GM12878 (cell line): Measurements from ENCODE around the gene PPP1R1C.
"Not testable (repeated sequence)": the region's sequence is repeated elsewhere in the genome, so short reads cannot be mapped to it uniquely, and the experiment has no call there.

Source experiments
- EZH2 ChIP-seq: IDR thresholded peaks from 2 replicates; pipeline ENCODE4 v1.6.1; 2012; ENCODE audit warnings: low read depth, mild to moderate bottlenecking, control low read depth, inconsistent platforms, low read length, borderline replicate concordance; ENCODE audit not compliant: control insufficient read depth
- MYC ChIP-seq: IDR thresholded peaks from 2 replicates; pipeline ENCODE4 v1.6.1; 2011; ENCODE audit warnings: mild to moderate bottlenecking, low read length, moderate library complexity, inconsistent platforms; ENCODE audit not compliant: insufficient read depth, insufficient replicate concordance, insufficient read length, severe bottlenecking
- NFYB ChIP-seq: IDR thresholded peaks from 2 replicates; pipeline ENCODE4 v1.6.1; 2011; ENCODE audit warnings: low read depth, mild to moderate bottlenecking, low read length, improper control_type of control experiment, moderate library complexity; ENCODE audit not compliant: insufficient read depth
- RAD51 ChIP-seq: fragments of 450-650 bp; IDR thresholded peaks from 2 replicates; pipeline ENCODE4 v1.6.1; 2016; ENCODE audit warnings: moderate library complexity, mild to moderate bottlenecking, inconsistent platforms
- RFX5 ChIP-seq: IDR thresholded peaks from 2 replicates; pipeline ENCODE4 v1.6.1; 2011; ENCODE audit warnings: low read depth, low read length, improper control_type of control experiment
- SPI1 ChIP-seq: IDR thresholded peaks from 2 replicates; pipeline ENCODE4 v1.6.1; 2011; ENCODE audit warnings: low read depth, mild to moderate bottlenecking, low read length, moderate library complexity, borderline replicate concordance; ENCODE audit not compliant: insufficient read depth
- TCF7 ChIP-seq: IDR thresholded peaks from 2 replicates; pipeline ENCODE4 v1.6.1; 2014; ENCODE audit warnings: antibody characterized with exemption, borderline replicate concordance
- TF ChIP-seq, protein P1 (sequence below), 3 experiments: IDR thresholded peaks in 2 of 3; conservative IDR thresholded peaks in 1 of 3; 2 replicates each; pipeline ENCODE4 v1.5.1; 2011; ENCODE audit warnings: low read depth in 3 of 3, low read length in 3 of 3, mild to moderate bottlenecking in 3 of 3, control low read depth in 2 of 3, moderate library complexity in 2 of 3, inconsistent platforms in 1 of 3, mixed read lengths in 1 of 3; ENCODE audit not compliant: control insufficient read depth in 2 of 3, insufficient read depth in 1 of 3; ENCODE audit errors: extremely low read depth in 1 of 3
- TF ChIP-seq, protein P2 (sequence below): fragments of 150-350 bp; IDR thresholded peaks from 2 replicates; pipeline ENCODE4 v1.6.1; 2016; ENCODE audit warnings: low read depth, low read length

GRCh38 chr2:181955866-181956265 lies 29.8 kb upstream of the PPP1R1C start:
- not testable (repeated sequence) for TF ChIP-seq SPI1, NFYB, EZH2, TCF7, MYC, RAD51, RFX5
- TF ChIP-seq, protein P1, sequence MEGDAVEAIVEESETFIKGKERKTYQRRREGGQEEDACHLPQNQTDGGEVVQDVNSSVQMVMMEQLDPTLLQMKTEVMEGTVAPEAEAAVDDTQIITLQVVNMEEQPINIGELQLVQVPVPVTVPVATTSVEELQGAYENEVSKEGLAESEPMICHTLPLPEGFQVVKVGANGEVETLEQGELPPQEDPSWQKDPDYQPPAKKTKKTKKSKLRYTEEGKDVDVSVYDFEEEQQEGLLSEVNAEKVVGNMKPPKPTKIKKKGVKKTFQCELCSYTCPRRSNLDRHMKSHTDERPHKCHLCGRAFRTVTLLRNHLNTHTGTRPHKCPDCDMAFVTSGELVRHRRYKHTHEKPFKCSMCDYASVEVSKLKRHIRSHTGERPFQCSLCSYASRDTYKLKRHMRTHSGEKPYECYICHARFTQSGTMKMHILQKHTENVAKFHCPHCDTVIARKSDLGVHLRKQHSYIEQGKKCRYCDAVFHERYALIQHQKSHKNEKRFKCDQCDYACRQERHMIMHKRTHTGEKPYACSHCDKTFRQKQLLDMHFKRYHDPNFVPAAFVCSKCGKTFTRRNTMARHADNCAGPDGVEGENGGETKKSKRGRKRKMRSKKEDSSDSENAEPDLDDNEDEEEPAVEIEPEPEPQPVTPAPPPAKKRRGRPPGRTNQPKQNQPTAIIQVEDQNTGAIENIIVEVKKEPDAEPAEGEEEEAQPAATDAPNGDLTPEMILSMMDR (IDR thresholded peaks at IDR 0.05 in 2 of 3, conservative IDR thresholded peaks at IDR 0.05 in 1 of 3; ENCODE audit: control insufficient read depth in 2 of 3, extremely low read depth in 1 of 3, insufficient read depth in 1 of 3, low read depth in 3 of 3, low read length in 3 of 3) = not testable (repeated sequence)
- TF ChIP-seq, protein P2, sequence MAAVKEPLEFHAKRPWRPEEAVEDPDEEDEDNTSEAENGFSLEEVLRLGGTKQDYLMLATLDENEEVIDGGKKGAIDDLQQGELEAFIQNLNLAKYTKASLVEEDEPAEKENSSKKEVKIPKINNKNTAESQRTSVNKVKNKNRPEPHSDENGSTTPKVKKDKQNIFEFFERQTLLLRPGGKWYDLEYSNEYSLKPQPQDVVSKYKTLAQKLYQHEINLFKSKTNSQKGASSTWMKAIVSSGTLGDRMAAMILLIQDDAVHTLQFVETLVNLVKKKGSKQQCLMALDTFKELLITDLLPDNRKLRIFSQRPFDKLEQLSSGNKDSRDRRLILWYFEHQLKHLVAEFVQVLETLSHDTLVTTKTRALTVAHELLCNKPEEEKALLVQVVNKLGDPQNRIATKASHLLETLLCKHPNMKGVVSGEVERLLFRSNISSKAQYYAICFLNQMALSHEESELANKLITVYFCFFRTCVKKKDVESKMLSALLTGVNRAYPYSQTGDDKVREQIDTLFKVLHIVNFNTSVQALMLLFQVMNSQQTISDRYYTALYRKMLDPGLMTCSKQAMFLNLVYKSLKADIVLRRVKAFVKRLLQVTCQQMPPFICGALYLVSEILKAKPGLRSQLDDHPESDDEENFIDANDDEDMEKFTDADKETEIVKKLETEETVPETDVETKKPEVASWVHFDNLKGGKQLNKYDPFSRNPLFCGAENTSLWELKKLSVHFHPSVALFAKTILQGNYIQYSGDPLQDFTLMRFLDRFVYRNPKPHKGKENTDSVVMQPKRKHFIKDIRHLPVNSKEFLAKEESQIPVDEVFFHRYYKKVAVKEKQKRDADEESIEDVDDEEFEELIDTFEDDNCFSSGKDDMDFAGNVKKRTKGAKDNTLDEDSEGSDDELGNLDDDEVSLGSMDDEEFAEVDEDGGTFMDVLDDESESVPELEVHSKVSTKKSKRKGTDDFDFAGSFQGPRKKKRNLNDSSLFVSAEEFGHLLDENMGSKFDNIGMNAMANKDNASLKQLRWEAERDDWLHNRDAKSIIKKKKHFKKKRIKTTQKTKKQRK = not testable (repeated sequence)
